ENCODE data around the gene SCML1. TPM values are rescaled to one million over a fixed set of nuclear protein-coding genes. Genes with fewer than 3 reads are reported as not detected.

SCML1 gene
- total and polyA plus RNA-seq, 2 donors (not counting 3 experiments of a cell fraction or from before 2014, with no cell fraction given), result 8.8 to 12.4 TPM

DNA sequence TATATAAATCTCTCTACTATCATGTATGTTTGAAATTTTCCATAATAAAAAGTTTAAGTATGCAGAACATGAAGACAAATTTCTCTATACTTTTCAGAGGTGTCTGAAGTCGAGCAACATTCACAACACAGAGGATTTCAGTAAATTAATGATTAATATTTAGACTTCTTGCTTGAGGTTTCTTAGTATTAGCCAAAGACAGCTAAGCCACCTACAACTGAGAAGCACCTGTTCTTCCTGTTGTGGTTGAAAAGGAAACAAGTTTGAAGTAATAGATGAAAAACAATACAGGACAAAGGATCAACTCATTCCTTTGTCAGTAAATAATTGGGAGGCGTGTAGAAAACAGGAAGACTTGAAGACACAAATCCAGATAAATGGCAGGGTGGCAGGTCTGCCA is 21.1 kb downstream of the SCML1 start:
- POLR2A ChIA-PET, result no interaction called here
- H4K20me1 ChIP-seq (replicated peaks; ENCODE audit: control insufficient read depth, extremely low read depth, insufficient read depth, low read length), result no peaks in the 10 kb centered on the region
- no peaks in the 10 kb centered on the region for H3K27me3 ChIP-seq (ENCODE audit: control insufficient read depth in 2 of 2, insufficient read depth in 2 of 2, low read length in 2 of 2)
- intact Hi-C loops (cut with micrococcal nuclease), result no loop called here
- dilution Hi-C loops (cut with MboI; ENCODE audit: extremely low pct_ligation_motif_present, low sequenced_read_pairs), result no loop called here
- CTCF ChIA-PET, result no interaction called here
- no peak for DNase-seq (ENCODE audit: low read depth, low spot score)
- no peaks in the 10 kb centered on the region for H3K9me3 ChIP-seq (replicated peaks; ENCODE audit: control insufficient read depth, insufficient read depth, low read length)
- H3K36me3 ChIP-seq (ENCODE audit: control insufficient read depth in 2 of 2, extremely low read depth in 1 of 2, insufficient read depth in 2 of 2, low read length in 2 of 2), result no peaks in the 10 kb centered on the region
- H3K4me1 ChIP-seq (ENCODE audit: control insufficient read depth, extremely low read depth, insufficient read depth, low read length), result no peaks in the 10 kb centered on the region
- H3K9ac ChIP-seq (replicated peaks; ENCODE audit: extremely low read depth, insufficient read depth, low read length), result no peak overlapping the region
- no peak overlapping the region for H2AFZ ChIP-seq (ENCODE audit: low read depth, low read length)
- H3K9me1 ChIP-seq (replicated peaks; ENCODE audit: control insufficient read depth, extremely low read depth, insufficient read depth, low read length), result no peaks in the 10 kb centered on the region
- no peaks in the 10 kb centered on the region for H3K79me2 ChIP-seq (ENCODE audit: control insufficient read depth, insufficient read depth, low read length)
- TF ChIP-seq, protein P1, sequence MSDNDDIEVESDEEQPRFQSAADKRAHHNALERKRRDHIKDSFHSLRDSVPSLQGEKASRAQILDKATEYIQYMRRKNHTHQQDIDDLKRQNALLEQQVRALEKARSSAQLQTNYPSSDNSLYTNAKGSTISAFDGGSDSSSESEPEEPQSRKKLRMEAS (IDR thresholded peaks at IDR 0.05; ENCODE audit: insufficient read depth, insufficient read length), result no peak
- TF ChIP-seq FOS (IDR thresholded peaks at IDR 0.05; ENCODE audit: borderline replicate concordance, insufficient read depth, low read length) (no peak), GATA2 (IDR thresholded peaks at IDR 0.05; ENCODE audit: insufficient read depth, insufficient read length, low read depth, low read length) (no peak), JUN (IDR thresholded peaks at IDR 0.05; ENCODE audit: borderline replicate concordance, insufficient read depth, insufficient read length, low read depth) (no peak), EZH2 (IDR thresholded peaks at IDR 0.05; ENCODE audit: borderline replicate concordance, low read depth, low read length, severe bottlenecking) (no peak), POLR2A (IDR thresholded peaks at IDR 0.05; ENCODE audit: low read depth, low read length) (no peak), MYC (IDR thresholded peaks at IDR 0.05; ENCODE audit: low read depth, low read length) (no peak), POLR2AphosphoS5 (IDR thresholded peaks at IDR 0.05; ENCODE audit: insufficient read depth, low read depth, low read length) (no peak)
- TF ChIP-seq, protein P2, sequence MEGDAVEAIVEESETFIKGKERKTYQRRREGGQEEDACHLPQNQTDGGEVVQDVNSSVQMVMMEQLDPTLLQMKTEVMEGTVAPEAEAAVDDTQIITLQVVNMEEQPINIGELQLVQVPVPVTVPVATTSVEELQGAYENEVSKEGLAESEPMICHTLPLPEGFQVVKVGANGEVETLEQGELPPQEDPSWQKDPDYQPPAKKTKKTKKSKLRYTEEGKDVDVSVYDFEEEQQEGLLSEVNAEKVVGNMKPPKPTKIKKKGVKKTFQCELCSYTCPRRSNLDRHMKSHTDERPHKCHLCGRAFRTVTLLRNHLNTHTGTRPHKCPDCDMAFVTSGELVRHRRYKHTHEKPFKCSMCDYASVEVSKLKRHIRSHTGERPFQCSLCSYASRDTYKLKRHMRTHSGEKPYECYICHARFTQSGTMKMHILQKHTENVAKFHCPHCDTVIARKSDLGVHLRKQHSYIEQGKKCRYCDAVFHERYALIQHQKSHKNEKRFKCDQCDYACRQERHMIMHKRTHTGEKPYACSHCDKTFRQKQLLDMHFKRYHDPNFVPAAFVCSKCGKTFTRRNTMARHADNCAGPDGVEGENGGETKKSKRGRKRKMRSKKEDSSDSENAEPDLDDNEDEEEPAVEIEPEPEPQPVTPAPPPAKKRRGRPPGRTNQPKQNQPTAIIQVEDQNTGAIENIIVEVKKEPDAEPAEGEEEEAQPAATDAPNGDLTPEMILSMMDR (IDR thresholded peaks at IDR 0.05; ENCODE audit: extremely low read depth in 1 of 2, insufficient read depth in 1 of 2, low read depth in 1 of 2, low read length in 2 of 2), result no peak
- BruUV-seq (replicated peaks), result no TSS peak
- no peak for FAIRE-seq
- H3K27ac ChIP-seq (ENCODE audit: insufficient read depth, low read depth, low read length), result no peak overlapping the region
- H3K4me2 ChIP-seq (ENCODE audit: insufficient read depth, low read length), result no peak overlapping the region
- no peak overlapping the region for H3K4me3 ChIP-seq (replicated peaks in 1 of 3; ENCODE audit: insufficient read depth in 1 of 3, low read depth in 1 of 3, low read length in 3 of 3)

All from endothelial cell of umbilical vein (primary cell).